Caco-2 (cell line): ENCODE data around the gene ULK3. TPM values are rescaled to one million over a fixed set of nuclear protein-coding genes. Genes with fewer than 3 reads are reported as not detected.

Experiments
- BruUV-seq: library from RNA; stranded (reverse); fragments of 400-500 nt; replicated peaks from 2 replicates; lab custom pipeline; 2021; lab: Mats Ljungman, UMichigan
- CTCF ChIA-PET: fragments of 300-600 bp; sonication (Branson Sonifier 250); formaldehyde crosslinking; loops from one replicate; lab custom pipeline; 2022; ENCODE audit warnings: antibody characterized with exemption; lab: Charles Lee
- POLR2A ChIA-PET: fragments of 300-600 bp; sonication (Branson Sonifier 250); formaldehyde crosslinking; loops from one replicate; lab custom pipeline; 2022; ENCODE audit warnings: antibody characterized with exemption; lab: Charles Lee
- DNase-seq, 2 experiments: peaks; one replicate each; pipeline versions ENCODE4 v3.0.0 to v3.0.0-alpha.2; 2020 to 2022
- H3K27me3 ChIP-seq: replicated peaks from 2 replicates; pipeline ENCODE4 v1.6.0; 2011; ENCODE audit warnings: low read length; ENCODE audit not compliant: control insufficient read depth, insufficient read depth
- H3K36me3 ChIP-seq: 2 replicates; pipeline ENCODE4 v1.5.1; 2011; ENCODE audit warnings: low read length; ENCODE audit not compliant: control insufficient read depth, insufficient read depth
- H3K4me1 ChIP-seq: fragments of 250-450 bp; sonication (Bioruptor Pico); 2 replicates; pipeline ENCODE4 v1.5.1; 2020; ENCODE audit warnings: mild to moderate bottlenecking
- H3K4me3 ChIP-seq: 2 replicates; pipeline ENCODE4 v1.5.1; 2011; ENCODE audit warnings: low read depth, mild to moderate bottlenecking, control low read depth, low read length
- H3K9me3 ChIP-seq: fragments of 250-450 bp; sonication (Bioruptor Pico); 2 replicates; pipeline ENCODE4 v1.5.1; 2020; ENCODE audit warnings: mild to moderate bottlenecking, moderate library complexity
- H3K27ac Mint-ChIP-seq: one replicate; pipeline ENCODE4 v1.8.0; 2022; ENCODE audit warnings: mixed read lengths; ENCODE audit not compliant: unreplicated experiment
- H3K27me3 Mint-ChIP-seq: one replicate; pipeline ENCODE4 v1.8.0; 2022; ENCODE audit warnings: mixed read lengths; ENCODE audit not compliant: insufficient read depth, unreplicated experiment
- H3K36me3 Mint-ChIP-seq: one replicate; pipeline ENCODE4 v1.8.0; 2022; ENCODE audit warnings: mild to moderate bottlenecking, mixed read lengths; ENCODE audit not compliant: insufficient read depth, unreplicated experiment
- H3K4me1 Mint-ChIP-seq: one replicate; pipeline ENCODE4 v1.8.0; 2022; ENCODE audit warnings: low read depth, mixed read lengths; ENCODE audit not compliant: unreplicated experiment
- H3K4me3 Mint-ChIP-seq: one replicate; pipeline ENCODE4 v1.8.0; 2022; ENCODE audit warnings: mild to moderate bottlenecking, moderate library complexity, mixed read lengths; ENCODE audit not compliant: unreplicated experiment
- H3K9me3 Mint-ChIP-seq: one replicate; pipeline ENCODE4 v1.8.0; 2022; ENCODE audit warnings: mixed read lengths; ENCODE audit not compliant: unreplicated experiment
- intact Hi-C: fragments of 100-400 bp; cut with micrococcal nuclease; formaldehyde crosslinking; loops from one replicate; pipeline ENCODE4 v1.10.0; 2022; ENCODE audit not compliant: unreplicated experiment
- total RNA-seq: library from RNA; stranded (reverse); gene quantifications from 2 replicates; pipeline ENCODE4 v1.2.3, GENCODE V29; 2022
- TF ChIP-seq, protein P1 (sequence below), 2 experiments: fragments of 200-600 bp in 1 of 2; IDR thresholded peaks; 1 replicate in 1 of 2; 2 replicates in 1 of 2; pipeline versions ENCODE4 v1.5.1 to v1.8.0; 2011 to 2022; ENCODE audit warnings: antibody characterized with exemption in 1 of 2, control low read depth in 1 of 2, inconsistent platforms in 1 of 2, low read depth in 1 of 2, low read length in 1 of 2, mild to moderate bottlenecking in 1 of 2, moderate library complexity in 1 of 2; ENCODE audit not compliant: insufficient read depth in 1 of 2, severe bottlenecking in 1 of 2, unreplicated experiment in 1 of 2

ULK3 gene
- total RNA-seq, 1 experiment from 2014 or later, result 33.4 TPM

DNA sequence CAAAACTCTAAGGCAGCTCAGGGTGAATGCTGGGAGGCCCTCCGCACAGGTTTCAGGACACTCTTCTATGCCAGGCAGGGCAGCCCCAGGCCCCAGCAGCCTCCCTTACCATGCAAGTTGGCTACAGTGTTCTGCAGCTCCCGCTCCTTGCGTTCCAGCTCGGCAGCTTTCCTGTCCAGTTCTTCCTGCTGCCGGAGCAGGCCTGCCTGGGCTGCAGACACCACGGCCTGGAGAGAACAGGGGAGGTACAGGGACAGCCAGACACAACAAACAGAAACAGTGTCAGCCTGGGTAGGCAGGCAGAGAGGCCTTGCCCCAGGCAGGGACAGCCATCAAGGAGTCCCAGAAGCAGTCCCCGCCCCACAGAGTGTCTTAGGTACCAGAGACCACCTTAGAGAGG lies 9.0 kb upstream of the ULK3 start:
- ChIA-PET CTCF (no interaction called here), POLR2A (interaction anchor here (0.5 to 0.6 kb wide), 2 partner anchors 43 to 213 kb away, joined by 3 read pairs; no protein-coding TSS in a partner anchor)
- DNase-seq, result no peak

DNA sequence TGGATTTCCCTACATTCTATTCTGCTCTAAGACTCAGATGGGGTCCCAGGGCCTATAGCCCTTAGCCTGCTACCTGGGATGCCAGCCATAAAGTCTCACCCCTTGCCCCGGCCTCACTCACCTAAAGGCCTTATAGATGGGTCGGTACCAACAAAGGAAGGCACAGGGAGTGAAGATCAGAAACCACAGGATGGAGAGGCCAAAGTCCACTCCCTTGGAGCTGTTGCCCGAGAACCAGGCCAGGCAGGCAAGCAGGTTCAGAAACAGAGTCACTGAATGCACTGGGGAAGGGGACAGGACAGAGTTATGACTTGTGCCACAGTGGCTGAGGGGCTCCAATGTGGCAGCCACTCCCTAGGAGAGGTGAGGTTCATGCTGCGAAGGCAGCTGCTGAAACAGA lies 7.4 kb upstream of the ULK3 start:
- no peak overlapping the region for H3K27ac Mint-ChIP-seq
- H3K27me3 Mint-ChIP-seq, result no peaks in the 10 kb centered on the region
- H3K4me1 ChIP-seq, result no peaks in the 10 kb centered on the region
- H3K9me3 Mint-ChIP-seq, result no peaks in the 10 kb centered on the region
- TF ChIP-seq, protein P1, sequence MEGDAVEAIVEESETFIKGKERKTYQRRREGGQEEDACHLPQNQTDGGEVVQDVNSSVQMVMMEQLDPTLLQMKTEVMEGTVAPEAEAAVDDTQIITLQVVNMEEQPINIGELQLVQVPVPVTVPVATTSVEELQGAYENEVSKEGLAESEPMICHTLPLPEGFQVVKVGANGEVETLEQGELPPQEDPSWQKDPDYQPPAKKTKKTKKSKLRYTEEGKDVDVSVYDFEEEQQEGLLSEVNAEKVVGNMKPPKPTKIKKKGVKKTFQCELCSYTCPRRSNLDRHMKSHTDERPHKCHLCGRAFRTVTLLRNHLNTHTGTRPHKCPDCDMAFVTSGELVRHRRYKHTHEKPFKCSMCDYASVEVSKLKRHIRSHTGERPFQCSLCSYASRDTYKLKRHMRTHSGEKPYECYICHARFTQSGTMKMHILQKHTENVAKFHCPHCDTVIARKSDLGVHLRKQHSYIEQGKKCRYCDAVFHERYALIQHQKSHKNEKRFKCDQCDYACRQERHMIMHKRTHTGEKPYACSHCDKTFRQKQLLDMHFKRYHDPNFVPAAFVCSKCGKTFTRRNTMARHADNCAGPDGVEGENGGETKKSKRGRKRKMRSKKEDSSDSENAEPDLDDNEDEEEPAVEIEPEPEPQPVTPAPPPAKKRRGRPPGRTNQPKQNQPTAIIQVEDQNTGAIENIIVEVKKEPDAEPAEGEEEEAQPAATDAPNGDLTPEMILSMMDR (IDR thresholded peaks at IDR 0.05; ENCODE audit: insufficient read depth in 1 of 2, low read depth in 1 of 2, low read length in 1 of 2, severe bottlenecking in 1 of 2, unreplicated experiment in 1 of 2), result no peak
- peaks cover 54% of the 10 kb centered on the region for H3K36me3 Mint-ChIP-seq
- no peaks in the 10 kb centered on the region for H3K4me1 Mint-ChIP-seq
- no peaks in the 10 kb centered on the region; the same call in none of the 2 replicates for H3K36me3 ChIP-seq
- no TSS peak for BruUV-seq
- ChIA-PET POLR2A (no interaction called here), CTCF (no interaction called here)
- no peak overlapping the region for H3K4me3 Mint-ChIP-seq
- intact Hi-C loops, result no loop called here
- H3K4me3 ChIP-seq, result no peak overlapping the region
- no peaks in the 10 kb centered on the region for H3K9me3 ChIP-seq
- H3K27me3 ChIP-seq, result no peaks in the 10 kb centered on the region
- no peak for DNase-seq

More for the DNA sequence above, 9.0 kb upstream of the ULK3 start:
- TF ChIP-seq, protein P1 (IDR thresholded peaks at IDR 0.05; ENCODE audit: insufficient read depth in 1 of 2, low read depth in 1 of 2, low read length in 1 of 2, severe bottlenecking in 1 of 2, unreplicated experiment in 1 of 2), result no peak
- H3K4me3 Mint-ChIP-seq, result no peak overlapping the region
- Histone ChIP-seq H3K27me3 (no peaks in the 10 kb centered on the region), H3K9me3 (no peaks in the 10 kb centered on the region), H3K36me3 (no peaks in the 10 kb centered on the region; the same call in none of the 2 replicates), H3K4me1 (peaks cover 3% of the 10 kb centered on the region; the same call in 1 of the 2 replicates), H3K4me3 (no peak overlapping the region)
- no TSS peak for BruUV-seq
- intact Hi-C loops, result no loop called here
- H3K36me3 Mint-ChIP-seq, result peaks cover 45% of the 10 kb centered on the region
- no peak overlapping the region for H3K27ac Mint-ChIP-seq
- peaks cover 4% of the 10 kb centered on the region for H3K4me1 Mint-ChIP-seq
- no peaks in the 10 kb centered on the region for H3K27me3 Mint-ChIP-seq
- H3K9me3 Mint-ChIP-seq, result no peaks in the 10 kb centered on the region

DNA sequence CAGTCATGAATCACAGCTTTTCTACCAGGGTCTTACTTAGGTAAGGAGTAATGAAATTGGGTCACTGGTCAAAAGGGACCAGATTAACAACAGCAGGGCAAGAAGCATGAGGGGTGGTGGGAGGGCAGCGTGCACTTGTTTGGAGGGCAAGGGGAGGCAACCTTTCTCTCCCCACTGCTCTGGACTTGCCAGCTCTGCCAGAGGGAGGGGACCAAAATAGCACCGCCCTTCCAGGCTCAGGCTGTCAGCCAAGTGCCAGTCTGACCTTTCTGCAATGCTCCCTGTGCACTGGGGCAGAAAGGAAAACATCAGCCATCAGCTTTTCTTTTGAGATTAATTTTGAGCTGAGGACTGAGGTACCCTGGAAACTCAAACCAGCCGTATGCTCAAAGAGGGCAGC lies 4.5 kb upstream of the ULK3 start:
- Histone ChIP-seq H3K36me3 (no peaks in the 10 kb centered on the region; the same call in 1 of the 2 replicates), H3K4me3 (no peak overlapping the region), H3K9me3 (no peaks in the 10 kb centered on the region), H3K27me3 (no peaks in the 10 kb centered on the region), H3K4me1 (peaks cover 10% of the 10 kb centered on the region)
- no peaks in the 10 kb centered on the region for H3K9me3 Mint-ChIP-seq
- H3K4me3 Mint-ChIP-seq, result no peak overlapping the region
- CTCF ChIA-PET, result no interaction called here
- TF ChIP-seq, protein P1 (IDR thresholded peaks at IDR 0.05; ENCODE audit: insufficient read depth in 1 of 2, low read depth in 1 of 2, low read length in 1 of 2, severe bottlenecking in 1 of 2, unreplicated experiment in 1 of 2), result no peak
- no peak for DNase-seq
- H3K27me3 Mint-ChIP-seq, result no peaks in the 10 kb centered on the region
- no TSS peak for BruUV-seq
- intact Hi-C loops, result no loop called here
- POLR2A ChIA-PET, result no interaction called here
- H3K36me3 Mint-ChIP-seq, result peaks cover 65% of the 10 kb centered on the region
- peaks cover 6% of the 10 kb centered on the region for H3K4me1 Mint-ChIP-seq
- H3K27ac Mint-ChIP-seq, result no peak overlapping the region
